H9 (cell line): Measurements from ENCODE around the gene ZFPM1. TPM values are rescaled to one million over a fixed set of nuclear protein-coding genes. Genes with fewer than 3 reads are reported as not detected.

Experiments
- DNase-seq: peaks from one replicate; pipeline ENCODE4 v3.0.0-alpha.2; 2017
- H2AFZ ChIP-seq: one replicate; pipeline ENCODE4 v1.6.1; 2013; ENCODE audit warnings: mild to moderate bottlenecking, low read length, control low read depth, moderate library complexity
- H2AK5ac ChIP-seq: 2 replicates; pipeline ENCODE4 v1.6.1; 2013; ENCODE audit warnings: low read length, control low read depth, mixed read lengths; ENCODE audit not compliant: insufficient read length
- H2BK120ac ChIP-seq: one replicate; pipeline ENCODE4 v1.6.1; 2013; ENCODE audit warnings: low read depth, mild to moderate bottlenecking, low read length, control low read depth, inconsistent platforms; ENCODE audit not compliant: poor library complexity, severe bottlenecking
- H2BK12ac ChIP-seq: 2 replicates; pipeline ENCODE4 v1.6.1; 2013; ENCODE audit warnings: low read length, control low read depth, mixed read lengths, low read depth; ENCODE audit not compliant: insufficient read length
- H2BK15ac ChIP-seq: 2 replicates; pipeline ENCODE4 v1.6.1; 2013; ENCODE audit warnings: low read depth, low read length, control low read depth
- H2BK20ac ChIP-seq: one replicate; pipeline ENCODE4 v1.6.1; 2013; ENCODE audit warnings: low read depth, mild to moderate bottlenecking, low read length, control low read depth, inconsistent platforms; ENCODE audit not compliant: poor library complexity, severe bottlenecking
- H2BK5ac ChIP-seq: 2 replicates; pipeline ENCODE4 v1.6.1; 2013; ENCODE audit warnings: low read length, control low read depth, mixed read lengths; ENCODE audit not compliant: insufficient read length
- H3K14ac ChIP-seq: 2 replicates; pipeline ENCODE4 v1.6.1; 2013; ENCODE audit warnings: low read length, control low read depth; ENCODE audit not compliant: insufficient read depth
- H3K18ac ChIP-seq: 2 replicates; pipeline ENCODE4 v1.6.1; 2013; ENCODE audit warnings: low read depth, mild to moderate bottlenecking, mixed read lengths, low read length, control low read depth; ENCODE audit not compliant: insufficient read length
- H3K23ac ChIP-seq: 2 replicates; pipeline ENCODE4 v1.6.1; 2013; ENCODE audit warnings: low read length, control low read depth, mixed read lengths, low read depth; ENCODE audit not compliant: insufficient read length
- H3K23me2 ChIP-seq: 2 replicates; pipeline ENCODE4 v1.6.1; 2013; ENCODE audit warnings: low read depth, mild to moderate bottlenecking, mixed read lengths, low read length, control low read depth; ENCODE audit not compliant: insufficient read length, poor library complexity, severe bottlenecking
- H3K27ac ChIP-seq: 2 replicates; pipeline ENCODE4 v1.5.1; 2013; ENCODE audit warnings: low read length, control low read depth, mixed read lengths, low read depth; ENCODE audit not compliant: insufficient read length
- H3K27me3 ChIP-seq: 2 replicates; pipeline ENCODE4 v1.6.1; 2013; ENCODE audit warnings: low read length, control low read depth, inconsistent platforms; ENCODE audit not compliant: insufficient read depth
- H3K4ac ChIP-seq: 2 replicates; pipeline ENCODE4 v1.6.1; 2013; ENCODE audit warnings: low read depth, mild to moderate bottlenecking, control low read depth, inconsistent platforms, low read length, moderate library complexity
- H3K4me1 ChIP-seq: 2 replicates; pipeline ENCODE4 v1.6.1; 2013; ENCODE audit warnings: low read length, control low read depth, inconsistent platforms; ENCODE audit not compliant: insufficient read depth
- H3K4me2 ChIP-seq: 2 replicates; pipeline ENCODE4 v1.6.1; 2013; ENCODE audit warnings: low read length, control low read depth, mixed read lengths; ENCODE audit not compliant: insufficient read length, insufficient read depth
- H3K56ac ChIP-seq: 2 replicates; pipeline ENCODE4 v1.6.1; 2013; ENCODE audit warnings: low read depth, mild to moderate bottlenecking, mixed read lengths, low read length, control low read depth; ENCODE audit not compliant: insufficient read length
- H3K79me1 ChIP-seq: 2 replicates; pipeline ENCODE4 v1.6.1; 2013; ENCODE audit warnings: low read depth, mild to moderate bottlenecking, moderate library complexity, low read length, control low read depth, inconsistent platforms; ENCODE audit not compliant: insufficient read depth, poor library complexity, severe bottlenecking
- H3K79me2 ChIP-seq: 2 replicates; pipeline ENCODE4 v1.6.1; 2013; ENCODE audit warnings: low read length, control low read depth, inconsistent platforms; ENCODE audit not compliant: insufficient read depth
- H3K9ac ChIP-seq: 2 replicates; pipeline ENCODE4 v1.6.1; 2013; ENCODE audit warnings: low read length, control low read depth, mixed read lengths; ENCODE audit not compliant: insufficient read length; ENCODE audit errors: extremely low read depth
- H3K9me3 ChIP-seq: one replicate; pipeline ENCODE4 v1.6.1; 2013; ENCODE audit warnings: low read depth, low read length, inconsistent platforms; ENCODE audit not compliant: control insufficient read depth
- H3T11ph ChIP-seq: one replicate; pipeline ENCODE4 v1.6.1; 2013; ENCODE audit warnings: mild to moderate bottlenecking, low read length, control low read depth, inconsistent platforms
- H4K20me1 ChIP-seq: one replicate; pipeline ENCODE4 v1.6.1; 2013; ENCODE audit not compliant: control insufficient read depth, insufficient read length, insufficient read depth
- H4K5ac ChIP-seq: 2 replicates; pipeline ENCODE4 v1.6.1; 2013; ENCODE audit warnings: low read depth, mild to moderate bottlenecking, mixed read lengths, low read length, control low read depth; ENCODE audit not compliant: insufficient read length
- H4K8ac ChIP-seq: replicated peaks from 2 replicates; pipeline ENCODE4 v1.6.1; 2013; ENCODE audit warnings: low read length, control low read depth, mixed read lengths, low read depth; ENCODE audit not compliant: insufficient read length
- H4K91ac ChIP-seq: 2 replicates; pipeline ENCODE4 v1.6.1; 2013; ENCODE audit warnings: low read depth, mild to moderate bottlenecking, moderate library complexity, mixed read lengths, low read length, control low read depth; ENCODE audit not compliant: insufficient read length
- H3K27ac Mint-ChIP-seq, 3 experiments: 2 replicates in 2 of 3; 3 replicates in 1 of 3; pipeline ENCODE4 v1.8.0; 2020 to 2021; ENCODE audit warnings: mixed read lengths in 3 of 3, mild to moderate bottlenecking in 1 of 3, moderate library complexity in 1 of 3
- H3K27me3 Mint-ChIP-seq: 2 replicates; pipeline ENCODE4 v1.8.0; 2021; ENCODE audit warnings: low read depth, mild to moderate bottlenecking, moderate library complexity, mixed read lengths
- H3K36me3 Mint-ChIP-seq, 3 experiments: 2 replicates in 2 of 3; 3 replicates in 1 of 3; pipeline ENCODE4 v1.8.0; 2020 to 2021; ENCODE audit warnings: low read depth in 3 of 3, mixed read lengths in 3 of 3; ENCODE audit not compliant: insufficient read depth in 1 of 3
- H3K4me1 Mint-ChIP-seq, 2 experiments: 2 replicates each; pipeline ENCODE4 v1.8.0; 2020; ENCODE audit warnings: mixed read lengths in 2 of 2
- H3K4me3 Mint-ChIP-seq, 2 experiments: 2 replicates in 1 of 2; 3 replicates in 1 of 2; pipeline ENCODE4 v1.8.0; 2020 to 2021; ENCODE audit warnings: mild to moderate bottlenecking in 2 of 2, mixed read lengths in 2 of 2, moderate library complexity in 1 of 2
- H3K9me3 Mint-ChIP-seq, 2 experiments: 2 replicates in 1 of 2; 3 replicates in 1 of 2; pipeline ENCODE4 v1.8.0; 2020; ENCODE audit warnings: mild to moderate bottlenecking in 2 of 2, mixed read lengths in 2 of 2, moderate library complexity in 1 of 2
- WGBS: extraction: QIAGEN DNeasy Blood & Tissue Kit; methylation state at CpG from one replicate; pipeline ENCODE4 v1.1.7; 2013; ENCODE audit warnings: missing lambda C conversion rate, low lambda C conversion rate, mixed read lengths; ENCODE audit not compliant: insufficient read length; ENCODE audit errors: extremely low coverage; 5-methylcytosine and 5-hydroxymethylcytosine counted together
- total RNA-seq: library from RNA; stranded (reverse); gene quantifications from 2 replicates; pipeline ENCODE4 v1.2.1, GENCODE V29; 2021
- TF ChIP-seq, protein P1 (sequence below): fragments of 200-600 bp; sonication (generic); conservative IDR thresholded peaks from 3 replicates; pipeline ENCODE4 v1.8.0; 2021; ENCODE audit warnings: antibody characterized with exemption, mild to moderate bottlenecking

Gene ZFPM1
- total RNA-seq, 1 experiment from 2014 or later: 3.6 TPM

DNA sequence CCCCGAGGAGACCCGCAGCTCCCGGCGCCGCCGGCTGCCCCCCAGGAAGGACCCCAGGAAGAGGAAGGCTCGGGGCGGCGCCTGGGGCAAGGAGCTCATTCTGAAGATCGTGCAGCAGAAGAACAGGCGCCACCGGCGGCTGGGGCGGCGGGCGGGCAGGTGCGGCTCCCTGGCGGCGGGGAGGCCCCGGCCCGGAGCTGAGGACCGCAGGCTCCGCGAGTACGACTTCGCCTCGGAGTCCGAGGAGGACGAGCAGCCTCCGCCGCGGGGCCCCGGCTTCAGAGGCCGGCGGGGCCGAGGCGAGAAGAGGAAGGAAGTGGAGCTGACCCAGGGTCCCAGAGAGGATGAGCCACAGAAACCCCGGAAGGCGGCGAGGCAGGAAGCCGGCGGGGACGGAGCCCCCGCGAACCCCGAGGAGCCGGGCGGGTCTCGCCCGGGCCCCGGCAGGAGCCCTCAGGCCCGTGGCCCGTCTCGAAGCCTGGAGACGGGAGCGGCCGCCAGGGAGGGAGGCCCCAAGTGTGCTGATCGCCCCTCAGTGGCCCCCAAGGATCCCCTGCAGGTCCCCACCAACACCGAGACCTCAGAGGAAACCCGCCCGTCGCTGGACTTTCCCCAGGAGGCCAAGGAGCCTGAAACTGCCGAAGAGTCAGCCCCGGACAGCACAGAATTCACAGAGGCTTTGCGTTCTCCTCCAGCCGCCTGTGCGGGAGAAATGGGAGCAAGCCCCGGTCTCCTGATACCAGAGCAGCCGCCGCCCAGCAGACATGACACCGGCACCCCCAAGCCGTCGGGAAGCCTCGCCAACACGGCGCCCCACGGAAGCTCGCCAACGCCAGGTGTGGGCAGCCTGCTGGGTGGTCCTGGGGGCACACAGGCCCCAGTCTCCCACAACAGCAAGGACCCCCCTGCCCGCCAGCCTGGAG, 22.3 kb upstream of the ZFPM1 start:
- WGBS: no CpG with 5 or more reads among the region's 80 CpGs
- Histone ChIP-seq H3K9ac (no peak overlapping the region), H3K56ac (no peak overlapping the region), H3K18ac (no peak overlapping the region), H3K4ac (no peak overlapping the region), H2BK15ac (no peak overlapping the region), H2AFZ (no peak overlapping the region), H2BK5ac (no peak overlapping the region), H3K14ac (no peak overlapping the region), H3K4me1 (no peaks in the 10 kb centered on the region), H3K27me3 (no peaks in the 10 kb centered on the region), H4K20me1 (no peaks in the 10 kb centered on the region), H3K79me2 (no peaks in the 10 kb centered on the region), H3K4me2 (no peak overlapping the region), H3T11ph (no peak overlapping the region), H4K91ac (no peak overlapping the region), H3K27ac (no peak overlapping the region), H2AK5ac (no peak overlapping the region), H2BK12ac (no peak overlapping the region), H3K23me2 (peaks cover 2% of the 10 kb centered on the region), H3K23ac (no peak overlapping the region), H2BK20ac (no peak overlapping the region), H4K5ac (no peak overlapping the region), H2BK120ac (no peak overlapping the region), H4K8ac (no peak overlapping the region), H3K9me3 (no peaks in the 10 kb centered on the region), H3K79me1 (no peaks in the 10 kb centered on the region)
- TF ChIP-seq, protein P1, sequence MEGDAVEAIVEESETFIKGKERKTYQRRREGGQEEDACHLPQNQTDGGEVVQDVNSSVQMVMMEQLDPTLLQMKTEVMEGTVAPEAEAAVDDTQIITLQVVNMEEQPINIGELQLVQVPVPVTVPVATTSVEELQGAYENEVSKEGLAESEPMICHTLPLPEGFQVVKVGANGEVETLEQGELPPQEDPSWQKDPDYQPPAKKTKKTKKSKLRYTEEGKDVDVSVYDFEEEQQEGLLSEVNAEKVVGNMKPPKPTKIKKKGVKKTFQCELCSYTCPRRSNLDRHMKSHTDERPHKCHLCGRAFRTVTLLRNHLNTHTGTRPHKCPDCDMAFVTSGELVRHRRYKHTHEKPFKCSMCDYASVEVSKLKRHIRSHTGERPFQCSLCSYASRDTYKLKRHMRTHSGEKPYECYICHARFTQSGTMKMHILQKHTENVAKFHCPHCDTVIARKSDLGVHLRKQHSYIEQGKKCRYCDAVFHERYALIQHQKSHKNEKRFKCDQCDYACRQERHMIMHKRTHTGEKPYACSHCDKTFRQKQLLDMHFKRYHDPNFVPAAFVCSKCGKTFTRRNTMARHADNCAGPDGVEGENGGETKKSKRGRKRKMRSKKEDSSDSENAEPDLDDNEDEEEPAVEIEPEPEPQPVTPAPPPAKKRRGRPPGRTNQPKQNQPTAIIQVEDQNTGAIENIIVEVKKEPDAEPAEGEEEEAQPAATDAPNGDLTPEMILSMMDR: no peak
- H3K27ac Mint-ChIP-seq: no peak overlapping the region
- no peaks in the 10 kb centered on the region for H3K9me3 Mint-ChIP-seq
- peak; percentile 66 for DNase-seq
- H3K27me3 Mint-ChIP-seq: peaks cover 2% of the 10 kb centered on the region
- no peaks in the 10 kb centered on the region for H3K4me1 Mint-ChIP-seq
- no peak overlapping the region for H3K4me3 Mint-ChIP-seq
- H3K36me3 Mint-ChIP-seq: no peaks in the 10 kb centered on the region
